SK-N-MC (cell line): Measurements from ENCODE around the gene NFATC2.

ENCODE experiments used
- EZH2 ChIP-seq: fragments of 200-600 bp; sonication (generic); IDR thresholded peaks from one replicate; pipeline ENCODE4 v1.6.1; 2017; ENCODE audit warnings: antibody characterized with exemption
- POLR2AphosphoS5 ChIP-seq: IDR thresholded peaks from 2 replicates; pipeline ENCODE4 v1.6.1; 2012; ENCODE audit warnings: mild to moderate bottlenecking, low read depth, low read length, borderline replicate concordance

GRCh38 chr20:51447097-51447764 lies 95.3 kb downstream of the NFATC2 start:
- no peak for TF ChIP-seq POLR2AphosphoS5
- no peak for TF ChIP-seq EZH2
